C1 segment of cervical spinal cord (tissue), 14 donors: Measurements from ENCODE around the gene MAP7D1.
"Not testable (repeated sequence)": the region's sequence is repeated elsewhere in the genome, so short reads cannot be mapped to it uniquely, and the experiment has no call there.

ENCODE experiments used
- DNase-seq, 14 donors: peaks; one replicate each; lab custom pipeline; 2025; lab: John Stamatoyannopoulos, UW

Gene MAP7D1

DNA sequence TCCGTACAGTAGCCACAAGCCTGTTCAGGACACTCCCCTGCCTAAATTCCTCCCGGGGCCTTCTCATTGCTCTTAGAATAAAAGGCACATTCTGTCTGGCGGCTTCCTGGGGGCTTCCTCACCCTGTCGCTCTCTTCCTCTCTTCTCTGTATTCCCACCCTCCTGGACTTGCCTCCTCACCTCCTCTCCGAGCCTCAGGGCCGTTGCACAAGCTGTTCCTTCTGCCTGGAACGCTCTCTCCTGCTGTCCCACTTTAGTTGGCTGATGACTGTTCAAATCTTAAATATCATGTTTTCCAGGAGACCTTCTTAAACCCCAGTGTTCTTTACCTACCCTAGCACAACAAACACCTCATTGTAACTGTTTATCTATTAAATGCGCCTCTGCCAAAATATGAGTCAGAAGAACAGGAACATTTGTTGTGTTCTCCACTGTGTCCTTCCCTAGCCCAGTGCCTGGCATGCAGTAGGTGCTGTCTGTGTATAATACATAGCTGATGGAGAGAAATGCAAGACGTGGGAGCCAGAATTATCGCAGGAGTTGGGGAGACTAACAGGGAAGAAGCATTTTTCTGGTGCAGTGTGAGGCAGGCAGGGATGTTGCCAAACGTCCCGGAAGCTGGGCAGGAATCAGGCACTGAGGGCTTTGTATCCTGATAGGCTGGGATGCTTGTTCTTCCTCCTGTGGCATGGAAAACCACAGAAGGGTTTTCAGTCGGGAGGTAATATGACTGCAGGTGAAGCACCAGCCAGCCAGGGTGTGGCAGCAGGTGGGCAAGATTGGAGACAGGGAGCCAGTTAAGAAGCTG lies 44.2 kb downstream of the MAP7D1 start:
- peak in 4 of 14 donors; percentile 16 to 44 (median 18) for DNase-seq

DNA sequence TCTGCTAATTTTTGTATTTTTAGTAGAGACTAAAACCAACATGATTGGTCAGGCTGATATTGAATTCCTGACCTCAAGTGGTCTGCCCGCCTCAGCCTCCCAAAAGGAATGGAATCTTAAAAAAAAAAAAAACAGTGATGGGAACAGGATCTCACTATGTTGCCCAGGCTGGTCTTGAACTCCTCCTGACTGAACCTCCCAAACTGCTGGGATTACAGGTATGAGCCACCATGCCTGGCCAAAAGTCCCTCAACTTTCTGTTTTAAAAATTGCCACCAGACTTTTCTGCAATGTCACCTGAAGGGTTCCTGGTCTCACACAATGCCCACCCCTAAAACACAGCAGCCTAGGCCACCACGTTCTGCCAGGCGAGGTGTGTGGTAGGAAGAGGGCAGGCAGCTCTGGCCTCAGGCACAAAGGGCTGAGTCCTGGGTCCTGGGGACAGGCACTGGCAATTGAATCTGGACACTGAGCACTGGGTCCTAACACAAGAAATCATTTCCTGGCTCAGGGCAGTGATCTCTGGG lies 47.1 kb downstream of the MAP7D1 start:
- no peak for DNase-seq

- peak in 11 of 14 donors; percentile 19 to 81 (median 63) for DNase-seq
Measured at GRCh38 chr1:36203554-36204346, 47.8 kb downstream of the MAP7D1 start.

GRCh38 chr1:36204347-36204909 lies 48.5 kb downstream of the MAP7D1 start:
- peak in 1 of 14 donors; percentile 53 for DNase-seq

DNA sequence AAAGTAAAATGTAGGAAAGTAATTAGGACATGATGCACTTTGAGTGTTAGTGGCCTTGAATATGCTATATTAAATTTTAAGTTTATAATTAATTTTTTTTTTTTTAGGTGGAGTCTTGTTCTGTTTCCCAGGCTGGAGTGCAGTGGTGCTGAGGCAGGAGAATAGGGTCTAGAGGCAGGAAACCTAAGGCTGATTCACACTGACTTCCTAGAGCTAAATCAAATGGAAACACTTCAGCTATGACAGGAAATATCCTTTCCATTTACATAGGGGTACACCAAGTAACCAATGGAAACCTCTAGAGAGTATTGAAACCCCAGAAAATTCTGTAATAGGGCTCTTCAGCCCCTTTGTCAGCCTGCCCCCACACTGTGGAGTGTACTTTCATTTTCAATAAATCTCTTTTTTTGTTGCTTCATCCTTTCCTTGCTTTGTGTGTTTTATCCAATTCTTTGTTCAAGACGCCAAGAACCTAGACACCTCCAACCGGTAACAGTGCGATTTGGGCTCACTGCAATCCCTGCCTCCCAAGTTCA lies 50.4 kb downstream of the MAP7D1 start:
- no peak for DNase-seq

DNA sequence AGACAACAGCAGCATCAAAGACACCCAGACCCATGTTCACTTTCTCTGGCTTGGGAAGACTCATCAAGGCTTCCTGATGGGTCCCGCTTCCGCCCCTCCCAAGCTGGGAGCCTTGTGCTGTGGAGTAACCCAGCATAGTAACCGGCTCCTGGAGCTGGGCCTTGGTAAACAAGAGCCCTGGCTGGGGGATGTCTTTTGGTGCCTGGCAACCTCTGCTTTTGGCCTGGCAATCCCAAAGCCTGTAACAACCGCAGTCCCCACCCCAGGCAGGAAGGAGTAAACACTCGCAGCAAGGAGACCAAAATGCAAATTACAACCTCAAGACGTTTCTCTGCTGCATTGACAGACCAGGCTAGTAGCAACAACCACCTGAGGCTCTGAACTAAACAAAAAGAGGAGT lies 51.4 kb downstream of the MAP7D1 start:
- DNase-seq: peak in 7 of 14 donors; percentile 15 to 65 (median 27)

DNA sequence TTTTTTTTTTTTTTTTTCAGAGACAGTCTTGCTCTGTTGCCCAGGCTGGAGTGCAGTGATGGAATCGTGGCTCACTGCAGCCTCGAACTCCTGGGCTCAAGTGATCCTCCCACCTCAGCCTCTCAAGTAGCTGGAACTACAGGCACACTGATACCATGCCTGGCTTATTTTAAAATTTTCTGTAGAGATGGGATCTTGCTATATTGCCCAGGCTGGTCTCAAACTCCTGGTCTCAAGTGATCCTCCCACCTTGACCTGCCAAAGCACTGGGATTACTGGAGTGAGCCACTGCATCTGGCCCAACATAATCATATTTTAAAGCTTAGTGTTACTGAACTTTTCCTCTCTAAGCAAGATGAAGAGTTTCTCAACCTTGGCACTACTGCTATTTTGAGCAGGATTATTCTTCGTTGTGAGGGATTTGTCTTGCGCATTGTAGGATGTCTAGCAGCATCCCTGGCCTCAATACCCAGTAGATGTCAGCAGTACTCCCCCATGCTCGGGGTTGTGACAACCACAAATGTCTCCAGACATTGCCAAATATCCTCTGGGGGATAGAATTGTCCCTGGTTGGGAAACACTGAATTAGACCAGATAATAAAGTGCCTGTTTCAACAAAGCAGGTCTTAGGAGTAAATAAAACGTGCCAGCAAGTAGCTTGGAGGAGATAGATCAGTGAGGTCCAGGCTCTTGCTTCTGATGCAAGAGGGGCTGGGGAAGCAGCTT lies 53.2 kb downstream of the MAP7D1 start:
- DNase-seq: no peak

DNA sequence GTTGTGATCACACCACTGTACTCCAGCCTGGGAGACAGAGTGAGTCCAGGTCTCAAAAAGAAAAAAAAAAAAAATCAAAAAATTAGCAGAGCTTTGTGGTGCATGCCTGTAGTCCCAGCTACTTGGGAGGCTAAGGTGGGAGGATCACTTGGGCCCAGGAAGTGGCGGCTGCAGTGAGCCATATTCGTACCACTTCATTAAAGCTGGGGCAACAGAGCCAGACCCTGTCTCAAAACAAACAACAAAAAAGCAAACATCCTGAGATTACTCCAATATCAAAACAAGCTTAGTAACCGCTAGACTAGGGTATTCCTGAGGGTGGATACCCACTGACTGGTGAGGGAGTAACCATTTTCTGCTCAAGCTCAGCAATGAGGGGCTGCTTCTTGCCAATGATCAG lies 55.3 kb downstream of the MAP7D1 start:
- no peak for DNase-seq

DNA sequence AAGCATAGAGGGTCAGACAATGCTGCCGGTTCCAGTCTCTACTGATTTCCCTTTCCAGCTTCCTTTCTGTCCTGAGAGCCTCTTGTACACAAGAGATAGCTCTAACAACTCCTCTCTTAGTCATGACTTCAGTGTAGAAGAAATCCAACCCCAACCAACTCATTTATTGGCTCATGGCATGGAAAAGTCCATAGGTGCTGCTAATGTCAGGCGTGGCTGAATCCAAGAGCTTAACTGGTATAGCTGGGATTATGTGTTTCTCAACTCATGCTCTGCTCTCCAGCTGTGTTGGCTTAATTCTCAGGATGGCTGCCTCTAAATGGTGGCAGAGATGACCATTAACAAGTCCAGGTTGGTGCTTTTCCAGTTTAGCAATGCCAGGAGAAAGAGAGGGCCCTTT lies 55.9 kb downstream of the MAP7D1 start:
- no peak for DNase-seq

DNA sequence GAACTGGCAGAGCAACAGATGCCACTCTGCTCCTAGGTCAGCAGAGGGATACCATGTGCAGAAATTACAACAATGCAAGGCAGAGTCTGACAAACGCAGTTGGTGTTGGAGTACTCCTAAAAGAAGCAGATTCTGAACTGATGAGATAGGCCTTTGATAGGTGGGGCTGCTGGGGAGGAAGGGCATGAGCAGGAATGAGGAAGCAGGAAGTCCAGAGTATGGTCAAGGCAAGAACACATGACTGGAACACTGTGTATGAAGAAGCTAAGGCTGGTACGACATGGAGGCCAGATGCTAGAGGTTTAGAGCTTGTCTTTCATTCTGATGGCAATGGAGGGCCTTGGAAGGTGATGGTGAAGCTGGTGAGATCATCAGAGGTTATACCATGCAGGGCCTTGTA lies 56.8 kb downstream of the MAP7D1 start:
- no peak for DNase-seq

DNA sequence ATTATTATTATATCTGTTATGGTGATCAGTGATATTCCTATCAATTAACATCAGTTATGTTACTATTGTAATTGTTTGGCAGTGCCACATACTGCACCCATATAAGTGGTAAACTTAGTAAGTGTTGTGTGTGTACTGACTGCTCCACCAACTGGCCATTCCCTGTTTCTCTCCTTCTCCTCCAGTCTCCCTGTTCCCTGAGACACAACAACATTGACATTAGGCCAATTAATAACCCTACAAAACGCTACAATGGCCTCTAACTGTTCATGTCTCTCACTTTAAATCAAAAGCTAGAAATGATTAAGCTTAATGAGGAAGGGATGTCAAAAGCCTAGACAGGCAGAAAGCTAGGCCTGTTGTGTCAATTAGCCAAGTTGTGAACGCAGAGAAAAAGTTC lies 61.7 kb downstream of the MAP7D1 start:
- no peak for DNase-seq

- DNase-seq: not testable (repeated sequence)
Measured at GRCh38 chr1:36221901-36222300, 65.9 kb downstream of the MAP7D1 start.

DNA sequence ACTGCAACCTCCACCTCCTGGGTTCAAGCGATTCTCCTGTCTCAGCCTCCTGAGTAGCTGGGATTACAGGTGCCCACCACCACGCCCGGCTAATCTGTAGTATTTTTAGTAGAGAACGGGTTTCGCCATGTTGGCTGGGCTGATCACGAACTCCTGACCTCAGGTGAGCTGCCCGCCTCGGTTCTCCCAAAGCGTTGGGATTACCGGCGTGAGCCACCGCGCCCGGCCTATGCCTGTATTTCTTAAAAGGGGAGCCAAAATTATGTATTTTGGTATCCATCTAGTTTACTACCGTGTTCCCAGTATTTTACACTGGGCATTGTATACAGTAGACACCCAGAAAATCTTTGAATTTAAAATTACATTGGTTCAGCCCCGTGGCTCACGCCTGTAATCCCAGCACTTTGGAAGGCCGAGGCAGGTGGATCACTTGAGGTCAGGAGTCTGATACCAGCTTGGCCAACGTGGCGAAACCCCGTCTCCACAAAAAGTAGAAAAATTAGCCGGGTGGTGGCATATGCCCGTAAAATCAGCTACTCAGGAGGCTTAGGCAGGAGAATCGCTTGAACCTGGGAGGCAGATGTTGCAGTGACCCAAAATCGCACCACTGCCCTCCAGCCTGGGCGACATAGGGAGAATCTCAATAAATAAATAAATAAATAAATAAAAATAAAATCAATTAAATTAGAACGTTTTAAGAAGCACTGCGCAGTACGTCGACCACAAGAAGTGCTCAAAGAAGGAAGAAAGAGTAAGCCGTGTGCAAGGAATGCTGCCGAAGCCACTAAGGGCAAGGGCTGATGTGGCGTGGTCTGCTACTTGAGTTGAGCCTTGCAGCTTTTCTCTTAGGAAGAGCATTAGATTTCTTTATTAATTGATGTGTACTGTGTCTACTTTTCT lies 66.8 kb downstream of the MAP7D1 start:
- DNase-seq: no peak

DNA sequence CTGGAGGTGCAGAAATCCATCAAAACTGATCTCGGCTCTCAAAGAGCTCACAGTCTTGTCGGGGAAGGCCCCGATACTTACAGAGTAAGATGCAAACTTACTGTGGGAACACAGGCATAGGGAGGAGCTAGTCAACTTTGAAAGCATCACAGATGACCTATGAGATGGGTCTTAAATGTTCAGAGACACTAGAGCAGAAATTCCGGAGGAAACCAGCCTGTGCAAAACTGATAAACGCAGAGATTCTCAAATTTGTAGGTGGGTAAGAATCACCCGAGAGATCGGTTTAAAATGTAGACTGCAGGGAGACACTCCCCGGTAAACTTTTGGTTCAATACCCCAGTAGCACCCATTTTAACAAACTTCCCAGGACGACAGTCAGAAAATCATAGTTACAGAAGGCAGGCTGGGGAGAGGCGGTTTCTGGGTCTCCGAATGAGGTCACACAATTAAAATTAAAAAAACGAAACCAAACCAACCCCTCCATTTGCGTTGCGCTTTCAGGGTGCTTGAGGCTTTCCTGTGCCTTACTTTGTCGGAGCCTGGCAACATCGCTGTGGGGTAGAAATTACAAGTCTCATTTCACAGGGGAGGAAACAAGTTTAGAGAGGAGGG lies 67.5 kb downstream of the MAP7D1 start:
- peak in 3 of 14 donors; percentile 26 to 63 (median 50) for DNase-seq

- DNase-seq: peak; percentile 95 to 100 (median 100)
Measured at GRCh38 chr1:36223996-36224536, 68.1 kb downstream of the MAP7D1 start, which contains the start of gene THRAP3. TSS of gene THRAP3 (plus strand) at chr1:36224443. CDS start at chr1:36282564, 58,121 bp downstream.

- peak in 6 of 14 donors; percentile 54 to 95 (median 89) for DNase-seq
Measured at GRCh38 chr1:36224537-36225282, 68.8 kb downstream of the MAP7D1 start.

DNA sequence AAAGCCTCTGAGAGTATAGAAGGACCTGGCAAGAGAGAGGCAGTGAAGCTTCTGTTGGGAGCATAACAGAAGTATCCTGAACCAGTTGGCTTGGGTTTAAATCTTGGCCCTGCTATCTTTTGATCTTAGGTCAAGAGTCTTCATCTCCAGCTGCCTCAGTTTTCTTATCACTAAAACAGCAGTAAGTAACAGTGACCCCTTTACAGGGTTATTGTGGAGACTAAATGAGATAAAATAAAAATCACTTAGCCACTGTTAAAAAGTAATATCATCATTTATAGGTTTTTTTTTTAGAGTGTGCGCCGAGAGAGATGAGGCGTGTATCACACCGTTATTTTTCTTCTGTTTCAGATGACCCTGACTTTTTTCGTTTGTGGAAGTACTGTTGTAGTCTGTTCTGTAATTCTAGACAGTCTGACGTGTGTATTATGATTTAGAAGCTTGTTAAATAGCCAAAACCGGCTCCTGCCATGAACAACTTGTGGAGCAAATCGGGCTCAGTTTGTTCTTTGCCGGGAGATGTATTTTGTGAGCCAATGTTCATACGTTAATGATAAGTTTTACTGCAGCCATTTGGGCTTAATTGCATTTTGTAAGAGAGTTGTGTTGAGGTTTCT lies 69.4 kb downstream of the MAP7D1 start:
- DNase-seq: no peak

- not testable (repeated sequence) for DNase-seq
Measured at GRCh38 chr1:36230279-36230678, 74.3 kb downstream of the MAP7D1 start.
